GM12891 (cell line): Measurements from ENCODE around the gene USP36.

Experiments used
- PAX5 ChIP-seq: IDR thresholded peaks from 2 replicates; pipeline ENCODE4 v1.6.1; 2011; ENCODE audit warnings: low read length, moderate library complexity, mild to moderate bottlenecking; ENCODE audit not compliant: insufficient read depth, severe bottlenecking
- POLR2A ChIP-seq: IDR thresholded peaks from 2 replicates; pipeline ENCODE4 v1.6.1; 2011; ENCODE audit warnings: low read depth, low read length, control low read depth
- POLR2AphosphoS5 ChIP-seq: IDR thresholded peaks from 2 replicates; pipeline ENCODE4 v1.6.1; 2011; ENCODE audit warnings: low read depth, low read length, control low read depth
- POU2F2 ChIP-seq: IDR thresholded peaks from 2 replicates; pipeline ENCODE4 v1.6.1; 2011; ENCODE audit warnings: low read depth, mild to moderate bottlenecking, control low read depth, low read length, moderate library complexity
- SPI1 ChIP-seq: IDR thresholded peaks from 2 replicates; pipeline ENCODE4 v1.6.1; 2011; ENCODE audit warnings: low read depth, low read length, control low read depth
- TAF1 ChIP-seq: IDR thresholded peaks from 2 replicates; pipeline ENCODE4 v1.6.1; 2011; ENCODE audit warnings: low read depth, low read length, control low read depth

- TF ChIP-seq POLR2A (no peak), TAF1 (no peak), POLR2AphosphoS5 (no peak), POU2F2 (no peak), SPI1 (no peak), PAX5 (no peak)
Measured at GRCh38 chr17:78788451-78788850, 52.2 kb downstream of the USP36 start.
